GM23248 (cell line): Measurements from ENCODE around the gene KCTD10. TPM values are rescaled to one million over a fixed set of nuclear protein-coding genes. Genes with fewer than 3 reads are reported as not detected.
A peak's percentile ranks its signal among the peaks of the same experiment; 100 is the strongest.

ENCODE experiments used
- DNase-seq: peaks from one replicate; pipeline ENCODE4 v3.0.0-alpha.2; 2015
- H2AFZ ChIP-seq: fragments of 200-600 bp; sonication (generic); 2 replicates; pipeline ENCODE4 v1.6.1; 2016; ENCODE audit warnings: antibody characterized with exemption
- H3F3A ChIP-seq: fragments of 200-600 bp; sonication (generic); 2 replicates; pipeline ENCODE4 v1.6.1; 2016; ENCODE audit warnings: mild to moderate bottlenecking, antibody characterized with exemption, mixed run types; ENCODE audit not compliant: insufficient read depth
- H3K27ac ChIP-seq: fragments of 200-600 bp; sonication (generic); 2 replicates; pipeline ENCODE4 v1.5.1; 2016; ENCODE audit warnings: mild to moderate bottlenecking
- H3K27me3 ChIP-seq: fragments of 200-600 bp; sonication (generic); replicated peaks from 2 replicates; pipeline ENCODE4 v1.6.1; 2016; ENCODE audit warnings: mild to moderate bottlenecking; ENCODE audit not compliant: insufficient read depth
- H3K36me3 ChIP-seq: fragments of 200-600 bp; sonication (generic); 2 replicates; pipeline ENCODE4 v1.6.1; 2016; ENCODE audit warnings: low read depth, mild to moderate bottlenecking
- H3K4me1 ChIP-seq: fragments of 200-600 bp; sonication (generic); 2 replicates; pipeline ENCODE4 v1.6.1; 2016; ENCODE audit warnings: mild to moderate bottlenecking; ENCODE audit not compliant: insufficient read depth
- H3K4me2 ChIP-seq: fragments of 200-600 bp; sonication (generic); one replicate; pipeline ENCODE4 v1.6.1; 2016; ENCODE audit warnings: mild to moderate bottlenecking; ENCODE audit not compliant: unreplicated experiment
- H3K4me3 ChIP-seq: fragments of 200-600 bp; sonication (generic); 2 replicates; pipeline ENCODE4 v1.5.1; 2016; ENCODE audit warnings: mild to moderate bottlenecking
- H3K79me2 ChIP-seq: fragments of 200-600 bp; sonication (generic); 2 replicates; pipeline ENCODE4 v1.6.1; 2016; ENCODE audit warnings: mild to moderate bottlenecking; ENCODE audit not compliant: insufficient read depth
- H3K9ac ChIP-seq: fragments of 200-600 bp; sonication (generic); 2 replicates; pipeline ENCODE4 v1.6.1; 2016; ENCODE audit warnings: mild to moderate bottlenecking
- H3K9me2 ChIP-seq: fragments of 200-600 bp; sonication (generic); 2 replicates; pipeline ENCODE4 v1.6.1; 2016; ENCODE audit warnings: mixed run types, mild to moderate bottlenecking, moderate library complexity; ENCODE audit not compliant: insufficient read depth
- H3K9me3 ChIP-seq: fragments of 200-600 bp; sonication (generic); one replicate; pipeline ENCODE4 v1.6.1; 2017; ENCODE audit warnings: low read depth
- H4K20me1 ChIP-seq: fragments of 200-600 bp; sonication (generic); 2 replicates; pipeline ENCODE4 v1.6.0; 2016; ENCODE audit not compliant: insufficient read depth
- EZH2 ChIP-seq: fragments of 200-600 bp; sonication (generic); IDR thresholded peaks from 2 replicates; pipeline ENCODE4 v1.6.1; 2018; ENCODE audit warnings: antibody characterized with exemption, mild to moderate bottlenecking; ENCODE audit not compliant: insufficient read depth, poor library complexity, severe bottlenecking
- EZH2phosphoT487 ChIP-seq: fragments of 200-600 bp; sonication (generic); IDR thresholded peaks from 2 replicates; pipeline ENCODE4 v1.6.1; 2018; ENCODE audit warnings: antibody characterized with exemption, moderate library complexity, mild to moderate bottlenecking, low read depth; ENCODE audit not compliant: insufficient read depth
- WGBS, 2 experiments: methylation state at CpG; one replicate each; pipeline ENCODE4 v1.1.6; 2015 to 2017; ENCODE audit warnings: low lambda C conversion rate in 2 of 2, low coverage in 1 of 2; ENCODE audit errors: missing lambda C conversion rate in 2 of 2; 5-methylcytosine and 5-hydroxymethylcytosine counted together
- in situ Hi-C: fragments of 300-500 bp; cut with MboI; formaldehyde crosslinking; loops from 2 replicates; pipeline ENCODE4 v1.15.0; 2020
- polyA plus RNA-seq: library from polyadenylated mRNA; unstranded; fragments of >200 nt; fragmentation: Nextera tagmentation; extraction: Ambion mirVana; gene quantifications from 2 replicates; pipeline ENCODE4 v1.2.1, GENCODE V29; 2016
- total RNA-seq: library from RNA; depleted of rRNA; stranded (reverse); fragments of >200 nt; shearing (Covaris generic); gene quantifications from 2 replicates; pipeline ENCODE4 v1.2.3, GENCODE V29; 2014

The KCTD10 gene
- total and polyA plus RNA-seq, 2 experiments from 2014 or later = 81.1 to 117 TPM

GRCh38 chr12:109487181-109488050 lies 10.3 kb upstream of the KCTD10 start:
- Histone ChIP-seq H3K27me3 (no peaks in the 10 kb centered on the region), H4K20me1 (no peaks in the 10 kb centered on the region), H3K4me3 (no peak overlapping the region), H2AFZ (no peak overlapping the region), H3K27ac (peak overlapping the region; percentile 39; the same call in 1 of the 2 replicates), H3K4me2 (no peak overlapping the region), H3K4me1 (no peaks in the 10 kb centered on the region), H3K9me3 (no peaks in the 10 kb centered on the region), H3K79me2 (peaks cover 7% of the 10 kb centered on the region), H3K9ac (peak overlapping the region; percentile 7; the same call in 1 of the 2 replicates), H3F3A (no peaks in the 10 kb centered on the region; the same call in 1 of the 2 replicates), H3K36me3 (peaks cover 75% of the 10 kb centered on the region), H3K9me2 (no peaks in the 10 kb centered on the region)
- DNase-seq = no peak
- in situ Hi-C loops = no loop called here
- TF ChIP-seq EZH2 = no peak
- no peak for TF ChIP-seq EZH2phosphoT487
- WGBS, 2 experiments = 94 to 96% methylated on average over 9 of the region's 9 CpGs

GRCh38 chr12:109485201-109485600 lies 8.1 kb upstream of the KCTD10 start:
- H3K4me1 ChIP-seq = no peaks in the 10 kb centered on the region
- in situ Hi-C loops = no loop called here
- peaks cover 28% of the 10 kb centered on the region for H3K79me2 ChIP-seq
- H4K20me1 ChIP-seq = no peaks in the 10 kb centered on the region
- no peak overlapping the region for H2AFZ ChIP-seq
- H3K27me3 ChIP-seq = no peaks in the 10 kb centered on the region
- H3K9me3 ChIP-seq = no peaks in the 10 kb centered on the region
- no peak overlapping the region for H3K27ac ChIP-seq
- no peak for DNase-seq
- H3K4me2 ChIP-seq = no peak overlapping the region
- H3F3A ChIP-seq = no peaks in the 10 kb centered on the region; the same call in 1 of the 2 replicates
- no peaks in the 10 kb centered on the region for H3K9me2 ChIP-seq
- no peak overlapping the region for H3K9ac ChIP-seq
- peaks cover 58% of the 10 kb centered on the region for H3K36me3 ChIP-seq
- 92 to 97% methylated on average over 4 of the region's 4 CpGs for WGBS, 2 experiments
- no peak for TF ChIP-seq EZH2phosphoT487
- TF ChIP-seq EZH2 = no peak
- no peak overlapping the region for H3K4me3 ChIP-seq

- Histone ChIP-seq H3K27ac (no peak overlapping the region), H3K36me3 (peaks cover 43% of the 10 kb centered on the region), H3K9ac (no peak overlapping the region), H3K27me3 (no peaks in the 10 kb centered on the region), H3K9me2 (no peaks in the 10 kb centered on the region), H3K4me3 (no peak overlapping the region), H3K4me1 (peaks cover 10% of the 10 kb centered on the region), H3K4me2 (no peak overlapping the region), H4K20me1 (no peaks in the 10 kb centered on the region), H3K79me2 (peaks cover 46% of the 10 kb centered on the region), H2AFZ (no peak overlapping the region), H3F3A (no peaks in the 10 kb centered on the region; the same call in 1 of the 2 replicates), H3K9me3 (no peaks in the 10 kb centered on the region)
- in situ Hi-C loops = no loop called here
- no peak for DNase-seq
- TF ChIP-seq EZH2 = no peak
- no peak for TF ChIP-seq EZH2phosphoT487
- WGBS, 2 experiments = 90 to 92% methylated on average over 11 of the region's 11 CpGs
These were observed 6.2 kb upstream of the KCTD10 start for GRCh38 chr12:109483346-109483745.

GRCh38 chr12:109482894-109483293 lies 5.8 kb upstream of the KCTD10 start:
- Histone ChIP-seq H3K9me2 (no peaks in the 10 kb centered on the region), H3K9ac (no peak overlapping the region), H3K4me3 (no peak overlapping the region), H4K20me1 (no peaks in the 10 kb centered on the region), H3K4me2 (no peak overlapping the region), H3K36me3 (peaks cover 38% of the 10 kb centered on the region), H3K79me2 (peaks cover 51% of the 10 kb centered on the region), H3K27ac (no peak overlapping the region), H3K9me3 (no peaks in the 10 kb centered on the region), H3F3A (no peaks in the 10 kb centered on the region; the same call in 1 of the 2 replicates), H2AFZ (no peak overlapping the region), H3K4me1 (peaks cover 13% of the 10 kb centered on the region), H3K27me3 (no peaks in the 10 kb centered on the region)
- TF ChIP-seq EZH2phosphoT487 = no peak
- TF ChIP-seq EZH2 = no peak
- 44 to 46% methylated on average over 2 of the region's 2 CpGs for WGBS, 2 experiments
- in situ Hi-C loops = no loop called here
- DNase-seq = no peak
